ENCODE data around the gene DUSP1.

DNA sequence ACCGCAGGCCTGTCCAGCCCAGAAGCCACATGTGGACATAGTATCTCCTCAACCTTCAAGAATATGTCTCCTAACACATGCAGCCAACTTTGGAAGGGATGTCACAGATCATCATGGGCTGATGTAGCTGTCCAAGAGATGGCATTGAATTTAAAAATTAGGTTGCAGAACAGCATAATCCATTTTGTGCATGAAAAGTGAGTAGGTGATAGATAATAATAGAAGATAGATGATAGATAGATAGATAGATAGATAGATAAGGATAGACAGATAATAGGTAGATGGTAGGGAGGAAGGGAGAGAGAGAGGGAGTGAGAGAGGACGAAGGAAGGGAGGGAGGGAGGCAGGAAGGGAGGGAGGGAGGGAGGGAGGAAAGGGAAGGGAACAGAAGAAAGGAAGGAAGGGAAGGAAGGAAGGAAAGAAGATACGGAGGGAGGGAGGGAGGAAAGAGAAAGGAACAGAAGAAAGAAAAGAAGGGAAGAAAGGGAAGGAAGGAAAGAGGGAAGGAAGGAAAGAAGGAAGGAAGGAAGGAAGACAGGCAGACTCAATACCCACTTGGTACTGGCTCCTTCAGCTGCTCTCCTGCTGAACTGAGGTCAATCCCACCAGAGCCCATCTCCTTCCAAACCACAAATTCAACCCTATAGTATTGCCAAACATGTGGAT lies 34.2 kb upstream of the DUSP1 start:
- TF ChIP-seq POLR2A (conservative IDR thresholded peaks at IDR 0.05), result no peak
- TF ChIP-seq RAD21 (CRISPR knock-in tag; conservative IDR thresholded peaks at IDR 0.05 in 1 of 2, IDR thresholded peaks at IDR 0.05 in 1 of 2), result no peak
- TF ChIP-seq ZNF133 (CRISPR knock-in tag; IDR thresholded peaks at IDR 0.05), result no peak
- TF ChIP-seq TRIM24 (IDR thresholded peaks at IDR 0.05), result no peak
- TF ChIP-seq FOXO4 (CRISPR knock-in tag; IDR thresholded peaks at IDR 0.05), result no peak
- TF ChIP-seq MAX (CRISPR knock-in tag; IDR thresholded peaks at IDR 0.05), result no peak
- TF ChIP-seq PPARD (CRISPR knock-in tag; IDR thresholded peaks at IDR 0.05), result no peak
- TF ChIP-seq ZSCAN29 (IDR thresholded peaks at IDR 0.05), result no peak
